GM21526 (cell line): Measurements from ENCODE around the gene ATF7IP.

Experiments
- ATAC-seq: cut with Tn5 transposase; IDR thresholded peaks from one replicate; pipeline ENCODE4 v1.9.1; 2021; ENCODE audit warnings: moderate library complexity; ENCODE audit not compliant: unreplicated experiment, low FRiP score

Gene ATF7IP

DNA sequence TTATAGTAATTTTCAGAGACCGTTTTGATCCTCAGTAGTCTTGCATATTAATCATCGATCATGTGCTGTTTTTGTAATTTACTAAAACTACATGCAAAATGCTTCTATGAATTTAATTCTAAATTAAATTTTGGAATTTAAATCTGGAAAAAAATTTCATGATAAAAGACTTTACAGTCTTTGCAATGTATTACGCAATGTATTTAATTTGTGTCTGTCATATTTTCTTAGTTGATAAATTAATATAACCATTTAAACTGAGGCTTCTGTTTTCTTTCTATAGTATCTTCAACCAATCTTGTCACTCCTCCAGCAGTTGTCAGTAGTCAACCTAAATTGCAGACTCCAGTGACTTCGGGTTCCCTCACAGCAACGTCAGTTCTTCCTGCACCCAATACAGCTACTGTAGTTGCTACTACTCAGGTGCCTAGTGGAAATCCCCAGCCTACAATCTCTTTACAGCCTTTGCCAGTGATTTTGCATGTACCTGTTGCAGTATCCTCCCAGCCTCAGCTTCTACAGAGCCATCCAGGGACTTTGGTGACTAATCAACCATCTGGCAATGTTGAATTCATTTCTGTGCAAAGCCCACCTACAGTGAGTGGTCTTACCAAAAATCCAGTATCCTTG, 94.8 kb downstream of the ATF7IP start:
- ATAC-seq = no peak

DNA sequence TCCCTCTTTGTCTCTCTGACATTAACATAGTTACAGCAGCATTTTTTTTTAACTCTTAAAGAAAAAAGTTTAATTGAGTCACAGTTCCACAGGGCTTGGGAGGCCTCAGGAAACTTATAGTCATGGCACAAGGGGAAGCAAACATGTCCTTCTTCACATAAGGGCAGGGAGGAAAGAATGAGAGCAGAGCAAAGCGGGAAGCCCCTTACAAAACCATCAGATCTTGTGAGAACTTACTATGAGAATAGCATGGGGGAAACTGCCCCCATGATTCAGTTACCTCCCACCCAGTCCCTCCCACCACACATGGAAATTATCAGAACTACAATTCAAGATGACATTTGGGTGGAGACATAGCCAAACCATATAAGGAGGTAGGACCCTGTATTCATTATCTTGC, 106.0 kb downstream of the ATF7IP start:
- no peak for ATAC-seq

DNA sequence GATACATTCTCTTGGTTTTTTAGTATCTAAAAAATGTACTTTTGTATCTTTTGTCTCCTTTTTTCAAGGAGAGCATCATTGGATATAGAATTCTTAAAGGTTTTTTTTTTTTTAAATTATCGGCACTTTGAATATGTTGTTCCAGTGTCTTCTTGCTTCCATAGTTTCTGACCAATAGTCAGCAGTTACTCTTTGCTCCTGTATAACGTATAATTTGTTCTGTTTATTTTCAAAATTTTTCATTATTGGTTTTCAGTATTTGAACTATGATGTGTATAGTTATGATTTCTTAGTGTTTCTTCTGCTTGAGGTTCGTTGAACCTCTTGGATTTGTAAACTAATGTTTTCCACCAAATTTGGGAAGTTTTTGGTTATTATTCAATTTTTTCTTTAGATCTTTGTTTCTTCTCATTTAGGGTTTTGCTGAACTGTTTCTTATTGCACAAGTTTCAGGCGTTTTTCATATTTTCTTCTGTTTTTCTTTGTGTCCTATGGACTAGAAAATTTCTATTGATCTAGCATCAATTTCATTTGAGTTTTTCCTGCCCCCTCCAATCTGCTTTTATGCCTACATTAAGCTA, 108.3 kb downstream of the ATF7IP start:
- no peak for ATAC-seq

DNA sequence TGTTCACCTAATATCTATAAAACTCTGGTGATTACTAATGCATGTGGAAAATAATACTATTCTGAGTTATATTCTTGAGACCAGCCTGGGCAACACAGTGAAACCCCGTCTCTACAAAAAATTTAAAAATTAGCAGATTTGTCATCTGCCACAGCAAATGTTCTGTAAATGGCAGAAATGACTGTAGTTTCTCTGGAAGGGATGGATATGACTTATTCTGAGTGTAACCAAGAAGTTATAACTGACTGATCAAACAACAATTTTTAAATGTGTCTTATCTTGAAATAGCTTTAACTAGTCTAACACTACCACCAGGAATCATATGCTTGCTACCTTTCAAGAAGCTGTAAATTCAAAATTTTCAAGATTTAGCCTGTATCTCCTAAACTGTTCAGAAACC, 113.5 kb downstream of the ATF7IP start:
- no peak for ATAC-seq

DNA sequence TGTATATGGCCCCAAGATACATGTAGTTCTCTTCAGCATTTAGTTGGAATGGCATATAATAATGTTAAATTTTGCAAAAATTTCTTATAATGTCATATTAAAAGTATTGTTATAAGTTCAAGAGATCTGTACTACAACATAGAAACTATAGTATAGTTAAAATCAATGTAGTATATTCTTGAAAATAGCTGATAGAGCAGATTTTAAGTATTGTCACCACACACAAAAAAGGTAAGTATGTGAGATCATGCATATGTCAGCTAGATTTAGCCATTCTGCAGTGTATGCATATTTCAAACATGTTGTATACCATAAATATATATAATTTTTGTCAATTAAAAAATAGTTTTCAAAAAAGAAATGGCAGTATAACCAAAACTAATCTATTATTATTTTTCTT, 115.7 kb downstream of the ATF7IP start:
- no peak for ATAC-seq

DNA sequence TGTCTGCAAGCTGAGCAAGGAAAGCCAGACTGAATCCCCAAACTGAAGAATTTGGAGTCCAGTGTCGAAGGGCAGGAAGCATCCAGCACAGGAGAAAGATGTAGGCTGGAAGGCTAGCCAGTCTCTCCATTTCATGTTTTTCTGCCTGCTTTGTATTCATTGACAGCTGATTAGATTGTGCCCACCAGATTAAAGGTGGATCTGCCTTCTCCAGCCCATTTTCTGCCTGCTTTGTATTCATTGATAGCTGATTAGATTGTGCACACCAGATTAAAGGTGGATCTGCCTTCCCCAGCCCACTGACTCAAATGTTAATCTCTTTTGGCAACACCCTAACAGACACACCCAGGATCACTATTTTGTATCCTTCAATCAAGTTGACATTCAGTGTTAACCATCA, 116.9 kb downstream of the ATF7IP start:
- ATAC-seq = no peak

DNA sequence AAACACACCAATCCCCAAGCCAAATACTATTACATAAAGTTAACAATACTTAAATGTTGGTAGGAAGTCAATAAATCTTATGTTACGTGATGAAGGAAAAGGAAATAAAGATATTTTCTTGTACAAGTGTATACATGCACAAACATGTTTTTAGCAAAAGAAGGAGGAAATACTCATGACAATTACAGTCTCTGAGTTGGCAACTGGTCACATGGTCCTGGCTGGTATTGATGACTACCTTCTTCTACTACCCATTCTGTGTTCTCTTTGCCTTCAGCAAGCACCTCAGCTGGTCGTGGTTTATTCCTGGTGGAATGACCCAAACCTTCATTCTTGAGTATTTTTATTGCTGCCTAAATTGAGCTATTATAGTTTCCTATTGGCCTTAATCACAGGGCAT, 117.4 kb downstream of the ATF7IP start:
- ATAC-seq = no peak

DNA sequence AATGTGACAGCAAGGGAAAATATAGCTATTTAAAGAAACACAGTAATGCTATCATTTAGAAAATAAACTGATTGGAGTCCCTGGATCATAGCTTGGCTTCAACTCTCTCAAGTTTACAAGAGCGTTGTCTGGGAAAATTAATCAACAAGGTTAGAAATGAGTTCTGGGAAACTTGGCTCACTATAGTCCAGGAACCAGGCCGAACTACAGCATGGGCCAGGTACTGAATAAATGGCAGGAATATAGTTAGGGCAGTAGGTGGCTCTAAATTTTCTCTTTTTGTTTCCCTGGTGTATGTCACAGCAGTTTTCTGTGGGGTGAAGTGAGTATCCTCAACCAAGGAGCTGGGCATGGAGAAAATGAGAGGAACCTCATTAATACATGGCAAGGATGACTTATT, 129.8 kb downstream of the ATF7IP start:
- ATAC-seq = no peak

DNA sequence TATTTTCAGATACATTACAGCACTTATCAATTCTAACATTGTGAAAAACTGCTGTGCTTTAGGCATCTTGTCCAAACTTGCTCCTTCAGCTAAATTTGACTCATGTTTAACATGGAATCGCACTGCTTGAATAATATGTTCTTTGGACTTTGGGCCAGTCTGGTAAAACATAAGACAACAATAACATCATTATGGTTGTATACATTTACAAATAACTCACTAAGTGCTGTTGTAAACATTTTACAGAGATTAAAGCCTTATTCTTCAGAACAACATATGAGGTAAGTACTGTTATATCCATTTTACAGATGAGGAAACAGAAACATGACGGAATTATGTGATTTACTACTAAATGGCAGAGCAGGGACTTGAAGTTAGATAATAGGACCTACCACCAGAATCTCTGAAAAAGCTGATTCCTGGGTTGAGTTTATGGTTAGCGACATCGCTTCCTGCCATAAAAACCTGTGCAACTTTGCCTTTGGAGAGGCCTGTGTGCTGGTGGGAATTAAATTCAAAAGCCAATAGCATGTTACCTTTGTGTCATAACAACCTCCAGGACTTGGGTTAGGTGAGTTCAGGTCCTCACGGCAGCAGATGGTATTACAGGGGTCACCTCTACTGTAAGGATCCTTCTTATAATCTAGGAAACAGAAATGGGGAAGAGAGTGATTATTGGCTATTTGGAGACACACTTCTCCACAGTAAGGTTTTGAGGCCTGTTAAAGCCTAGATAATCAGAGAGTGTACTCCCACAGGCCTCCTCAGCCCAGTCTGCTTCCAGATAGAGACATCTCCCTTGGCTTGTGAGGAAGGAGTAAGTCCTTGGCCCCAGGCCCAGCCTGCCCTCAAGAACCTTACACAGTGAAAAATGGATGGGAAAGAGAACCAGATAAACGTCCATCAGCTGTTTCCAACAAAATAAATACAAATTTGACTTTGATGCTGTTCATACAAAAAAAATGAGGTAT, 140.4 kb downstream of the ATF7IP start:
- ATAC-seq = no peak

DNA sequence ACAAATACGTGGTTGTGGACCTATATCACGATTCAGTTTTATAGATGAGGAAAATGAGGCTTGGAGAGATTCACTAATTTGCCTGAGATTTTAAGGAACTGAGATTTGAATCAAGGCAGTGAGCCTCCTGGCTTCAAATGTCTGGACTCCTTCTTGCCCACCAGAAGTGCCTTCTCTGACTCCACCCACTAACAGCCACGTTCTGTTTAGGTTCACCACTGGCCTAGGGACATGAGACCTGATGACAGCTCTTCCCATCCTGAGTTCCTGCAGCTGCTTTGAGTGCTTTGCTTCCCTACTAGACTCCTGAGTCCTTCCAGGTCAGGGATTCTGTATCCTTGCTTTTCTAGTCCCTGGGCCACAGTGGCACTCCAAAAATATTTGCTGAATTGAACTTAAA, 145.1 kb downstream of the ATF7IP start:
- no peak for ATAC-seq

DNA sequence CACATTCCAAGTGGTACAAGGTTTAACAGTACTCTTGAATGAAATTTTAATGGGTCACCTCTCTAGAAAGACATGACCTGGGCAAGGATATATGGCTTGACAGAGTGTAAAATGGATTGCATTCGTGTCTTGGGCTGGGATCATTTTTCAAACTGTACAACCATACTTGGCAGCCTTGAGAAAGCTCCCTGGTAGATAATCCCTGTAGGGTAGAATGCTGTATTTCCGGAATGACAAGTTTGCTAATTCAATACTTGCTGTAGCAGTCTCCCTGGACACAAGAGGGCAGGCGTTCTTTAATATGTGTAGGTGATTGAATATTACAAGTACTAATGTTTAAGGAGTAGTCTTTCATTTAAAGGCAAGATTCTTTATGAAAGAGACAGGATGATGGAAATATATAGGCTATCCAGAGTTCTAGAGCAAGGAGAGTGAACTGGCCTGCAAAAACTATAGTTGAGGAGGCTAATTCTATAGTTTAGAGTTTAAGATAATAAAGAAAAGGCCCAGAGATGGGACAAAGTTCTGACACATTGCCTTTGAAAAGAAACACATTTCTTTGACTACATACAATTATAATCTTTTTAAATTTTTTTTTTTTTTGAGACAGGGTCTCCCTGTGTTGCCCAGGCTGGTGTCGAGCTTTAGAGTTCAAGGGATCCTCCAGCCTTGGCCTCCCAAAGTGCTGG, 148.8 kb downstream of the ATF7IP start:
- no peak for ATAC-seq

DNA sequence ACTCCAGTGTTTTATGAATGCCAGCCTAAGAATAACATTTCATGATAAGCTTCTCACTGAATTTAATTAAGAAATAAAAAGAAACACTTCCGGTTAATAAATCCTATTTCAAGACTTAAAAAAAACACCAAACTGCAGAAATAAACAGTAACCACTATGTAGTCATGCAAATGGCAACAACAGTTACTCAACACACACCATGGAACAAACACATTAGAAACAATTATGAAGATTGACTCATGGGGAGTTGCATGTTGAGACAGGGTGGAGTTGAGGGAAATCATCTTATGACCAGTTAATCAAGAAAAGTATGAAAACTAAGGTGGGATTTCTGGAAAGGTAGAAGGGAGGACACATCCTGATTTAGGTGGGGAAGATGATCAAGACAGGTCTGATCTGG, 149.5 kb downstream of the ATF7IP start:
- ATAC-seq = no peak

DNA sequence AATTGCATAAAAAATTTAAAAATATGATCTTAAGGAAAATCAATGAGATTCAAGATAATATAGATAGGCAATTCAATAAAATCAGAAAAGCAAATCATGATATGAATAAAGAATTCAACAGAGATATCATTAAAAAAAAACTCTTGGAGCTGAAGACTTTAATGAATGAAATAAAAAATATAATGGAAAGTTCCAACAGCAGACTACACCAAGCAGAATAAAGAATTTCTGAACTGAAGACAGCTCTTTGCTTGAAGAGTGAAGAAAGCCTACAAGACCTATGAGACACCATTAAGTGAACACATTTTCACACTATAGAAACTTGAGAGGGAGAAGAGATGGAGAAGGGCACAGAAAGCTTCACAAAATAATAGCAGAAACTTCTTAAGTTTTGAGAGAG, 156.3 kb downstream of the ATF7IP start:
- ATAC-seq = no peak

DNA sequence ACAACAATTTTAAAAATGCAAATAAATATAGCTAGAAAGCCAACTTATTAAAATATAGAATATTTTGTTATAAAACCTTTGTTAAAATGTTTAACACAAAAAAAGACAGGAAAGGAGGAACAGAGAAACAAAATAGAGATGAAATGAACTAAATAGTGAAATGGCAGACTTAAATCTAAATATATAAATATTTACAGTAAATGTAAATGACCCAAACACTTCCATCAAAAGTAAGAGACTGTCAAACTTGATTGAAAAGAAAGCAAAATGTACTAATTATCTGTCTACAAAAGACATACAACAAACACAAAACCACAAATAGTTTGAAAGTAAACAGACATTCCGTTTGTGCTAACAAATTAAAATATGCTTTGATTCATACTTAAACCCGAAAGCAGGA, 160.5 kb downstream of the ATF7IP start:
- ATAC-seq = no peak

DNA sequence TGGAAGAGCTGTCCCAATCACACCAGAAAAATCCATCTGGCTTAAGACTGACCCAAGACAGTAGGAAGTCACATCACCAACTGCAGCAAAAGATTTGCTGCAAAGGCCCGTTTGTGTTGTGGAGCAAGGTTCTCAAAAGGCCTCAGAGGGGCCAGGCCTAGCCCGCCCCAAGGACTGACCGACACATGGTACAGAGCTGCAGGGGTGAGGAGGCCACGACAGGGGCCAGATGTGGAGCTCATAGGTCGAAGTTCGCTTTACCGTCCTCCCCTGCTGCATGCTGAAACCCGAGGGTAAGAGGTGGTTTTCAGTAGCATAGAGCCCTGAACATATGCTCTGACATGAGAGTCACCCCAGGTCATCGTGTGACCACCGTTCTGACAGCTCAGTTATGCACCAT, 166.7 kb downstream of the ATF7IP start:
- ATAC-seq = no peak

DNA sequence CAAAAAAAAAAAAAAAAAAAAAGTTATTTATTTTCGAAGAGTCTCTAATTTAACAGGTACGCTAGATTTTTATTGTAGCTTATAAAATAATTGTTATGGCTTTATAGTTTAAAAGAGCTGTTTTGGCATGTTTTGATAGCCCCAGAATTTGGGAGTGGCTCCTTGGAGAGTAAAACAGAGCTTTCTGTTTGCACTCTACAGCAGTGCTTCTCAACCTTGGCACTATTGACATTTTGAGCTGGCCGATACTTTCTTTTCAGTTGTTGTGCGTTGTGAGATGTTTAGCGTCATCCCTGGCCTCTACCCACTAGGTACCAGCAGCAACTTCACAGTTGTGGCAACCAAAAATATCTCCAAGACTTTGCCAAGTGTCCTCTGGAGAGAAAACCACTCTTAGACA, 171.6 kb downstream of the ATF7IP start:
- ATAC-seq = no peak

DNA sequence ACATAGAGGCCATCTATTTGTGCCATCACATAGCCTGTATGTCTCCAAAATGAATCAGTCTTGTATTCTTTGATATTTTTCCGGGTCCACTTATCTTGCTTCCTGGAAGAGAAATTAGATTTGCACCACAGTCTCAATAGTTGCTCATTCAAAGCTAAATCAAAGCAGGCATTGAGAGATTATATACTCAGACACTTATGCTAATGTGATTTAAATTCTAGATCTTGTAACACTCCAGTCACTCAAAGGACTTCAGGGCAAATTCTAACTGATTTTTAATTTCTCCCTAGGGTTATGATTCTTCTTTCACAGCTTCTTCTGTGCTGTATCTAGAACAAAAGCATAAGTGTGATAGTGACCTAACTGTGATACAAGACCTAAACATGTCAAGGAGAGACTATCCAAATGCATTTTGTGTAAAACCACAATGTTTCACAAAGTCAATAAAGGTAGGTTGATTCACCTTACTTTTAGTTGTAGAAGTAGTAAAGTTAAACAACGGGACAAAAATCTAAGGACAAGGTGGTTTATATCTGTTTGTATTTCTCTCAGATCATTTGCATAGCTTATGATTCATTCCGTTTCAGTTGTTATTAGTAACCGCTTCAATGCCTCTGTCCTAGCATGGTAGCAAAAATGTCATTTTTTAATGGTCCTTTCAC, 175.4 kb downstream of the ATF7IP start:
- ATAC-seq = peak; percentile 54

DNA sequence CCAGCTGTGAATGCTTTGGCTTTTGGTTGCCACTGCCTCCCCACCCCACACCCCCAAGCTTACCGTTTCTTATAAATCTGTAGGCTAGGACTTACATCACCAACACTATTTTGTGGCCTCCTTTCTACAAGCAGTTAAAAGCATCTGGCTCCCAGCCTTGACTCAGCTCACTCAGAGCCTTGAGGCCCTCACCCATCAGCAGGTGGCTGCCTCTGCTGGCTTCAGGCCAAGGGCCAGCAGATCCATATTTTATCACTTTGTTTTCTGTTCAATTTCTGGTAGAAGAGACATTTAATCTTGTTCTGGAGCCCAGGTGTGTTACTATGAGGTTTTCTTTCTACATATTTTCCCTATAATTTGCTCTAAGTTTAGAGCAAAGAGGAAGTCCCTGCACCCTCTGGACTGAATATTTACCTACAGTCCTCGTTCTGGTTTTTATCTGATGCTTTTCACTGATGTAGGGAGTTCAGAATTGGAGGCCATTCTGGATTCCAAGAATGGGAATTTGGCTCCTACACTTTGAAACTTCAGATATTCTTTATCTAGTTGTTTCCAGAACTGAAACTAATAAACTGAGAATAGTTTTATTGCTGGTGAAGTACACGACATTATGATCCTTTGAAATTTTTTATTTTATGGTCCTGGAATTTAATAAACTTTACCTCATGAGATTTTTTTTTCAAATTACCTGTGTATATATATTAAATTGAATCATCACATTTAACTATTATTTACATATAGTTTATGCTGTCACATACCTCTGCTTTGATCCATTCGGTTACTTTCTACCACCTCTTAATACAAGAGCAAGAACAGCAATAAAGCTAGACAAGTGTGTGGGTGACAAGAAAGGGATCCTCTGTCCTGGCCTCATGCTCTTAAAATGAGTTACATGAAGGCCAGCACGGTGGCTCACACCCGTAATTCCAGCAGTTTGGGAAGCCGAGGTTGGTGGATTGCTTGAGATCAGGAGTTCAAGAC, 180.0 kb downstream of the ATF7IP start:
- ATAC-seq = no peak

DNA sequence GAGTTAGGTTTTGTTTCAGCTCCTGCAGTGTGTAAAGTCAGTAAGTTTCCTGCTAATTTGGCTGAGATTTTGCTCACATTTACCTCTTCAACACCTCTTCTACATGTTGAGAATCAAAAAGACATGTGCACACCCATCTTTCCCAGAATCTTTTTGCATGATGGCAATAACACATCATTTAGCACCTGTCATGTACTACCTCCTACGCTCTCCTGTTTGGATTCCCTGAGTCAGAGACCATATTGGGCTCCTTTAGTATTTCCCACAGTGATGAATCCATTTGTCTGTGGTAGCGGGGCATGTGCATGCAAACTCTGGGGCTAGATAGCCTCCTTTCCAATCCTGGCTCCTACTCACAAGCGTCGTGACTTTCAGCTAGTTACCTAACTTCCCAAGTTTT, 182.1 kb downstream of the ATF7IP start:
- ATAC-seq = no peak
